OCI-LY7 (cell line): Measurements from ENCODE around the gene PGK1. TPM values are rescaled to one million over a fixed set of nuclear protein-coding genes. Genes with fewer than 3 reads are reported as not detected.
A peak's percentile ranks its signal among the peaks of the same experiment; 100 is the strongest.

Source experiments
- BruUV-seq: library from RNA; stranded (reverse); fragments of 400-500 nt; replicated peaks from 2 replicates; lab custom pipeline; 2021; lab: Mats Ljungman, UMichigan
- CTCF ChIA-PET: fragments of 300-600 bp; sonication (Branson Sonifier 250); formaldehyde crosslinking; loops from one replicate; lab custom pipeline; 2022; ENCODE audit warnings: antibody characterized with exemption; ENCODE audit not compliant: unreplicated experiment; lab: Charles Lee
- POLR2A ChIA-PET: fragments of 300-600 bp; sonication (Branson Sonifier 250); formaldehyde crosslinking; loops from one replicate; lab custom pipeline; 2022; ENCODE audit warnings: antibody characterized with exemption; lab: Charles Lee
- DNase-seq: peaks from one replicate; pipeline ENCODE4 v3.0.0-alpha.2; 2015; ENCODE audit warnings: low spot score
- H2AFZ ChIP-seq: fragments of 200-600 bp; sonication (generic), shearing (Covaris generic); 2 replicates; pipeline ENCODE4 v1.6.1; 2014; ENCODE audit warnings: mild to moderate bottlenecking, antibody characterized with exemption, low read length, moderate library complexity
- H3K27ac ChIP-seq: fragments of 200-600 bp; sonication (generic); 2 replicates; pipeline ENCODE4 v1.5.1; 2014; ENCODE audit warnings: mixed run types, low read depth, mild to moderate bottlenecking, moderate library complexity, low read length, inconsistent platforms; ENCODE audit not compliant: poor library complexity, severe bottlenecking
- H3K36me3 ChIP-seq: fragments of 200-600 bp; sonication (generic); 2 replicates; pipeline ENCODE4 v1.6.1; 2014; ENCODE audit warnings: mild to moderate bottlenecking, antibody characterized with exemption, low read length, moderate library complexity, mixed read lengths; ENCODE audit not compliant: insufficient read depth
- H3K4me1 ChIP-seq: fragments of 200-600 bp; sonication (generic); 2 replicates; pipeline ENCODE4 v1.5.1; 2014; ENCODE audit warnings: mild to moderate bottlenecking, low read length; ENCODE audit not compliant: insufficient read depth, poor library complexity, severe bottlenecking
- H3K4me2 ChIP-seq: fragments of 200-600 bp; sonication (generic); 2 replicates; pipeline ENCODE4 v1.6.1; 2014; ENCODE audit warnings: mild to moderate bottlenecking, low read length
- H3K4me3 ChIP-seq: fragments of 200-600 bp; sonication (generic); 2 replicates; pipeline ENCODE4 v1.5.1; 2014; ENCODE audit warnings: mild to moderate bottlenecking, low read depth, low read length; ENCODE audit not compliant: poor library complexity, severe bottlenecking
- H3K79me2 ChIP-seq: fragments of 200-600 bp; sonication (generic); 2 replicates; pipeline ENCODE4 v1.6.1; 2016; ENCODE audit warnings: low read depth, mild to moderate bottlenecking, low read length, moderate library complexity, mixed read lengths; ENCODE audit not compliant: insufficient read depth
- H3K9me2 ChIP-seq: fragments of 200-600 bp; sonication (generic); 2 replicates; pipeline ENCODE4 v1.6.1; 2016; ENCODE audit warnings: mild to moderate bottlenecking, low read length, mixed read lengths; ENCODE audit not compliant: insufficient read depth
- H3K9me3 ChIP-seq: fragments of 200-600 bp; sonication (generic); 2 replicates; pipeline ENCODE4 v1.6.1; 2014; ENCODE audit warnings: mild to moderate bottlenecking, mixed run types, low read length, mixed read lengths
- H4K20me1 ChIP-seq: fragments of 200-600 bp; sonication (generic); 2 replicates; pipeline ENCODE4 v1.6.1; 2014; ENCODE audit warnings: mild to moderate bottlenecking, antibody characterized with exemption, low read length, moderate library complexity, mixed read lengths; ENCODE audit not compliant: insufficient read depth
- CTCF ChIP-seq: fragments of 200-600 bp; sonication (generic); conservative IDR thresholded peaks from 2 replicates; pipeline ENCODE4 v1.5.1; 2014; ENCODE audit warnings: mild to moderate bottlenecking, antibody characterized with exemption, low read length, moderate library complexity, mixed read lengths
- EZH2phosphoT487 ChIP-seq: fragments of 200-600 bp; sonication (generic); IDR thresholded peaks from 2 replicates; pipeline ENCODE4 v1.6.1; 2018; ENCODE audit warnings: low read depth, borderline replicate concordance, mild to moderate bottlenecking, mixed run types, antibody characterized with exemption, low read length, moderate library complexity, mixed read lengths
- intact Hi-C: fragments of 100-400 bp; cut with micrococcal nuclease; formaldehyde crosslinking; loops from one replicate; pipeline ENCODE4 v1.10.0; 2022; ENCODE audit not compliant: unreplicated experiment
- total RNA-seq, 2 experiments: library from RNA; depleted of rRNA in 1 of 2; stranded (reverse); fragments of >200 nt in 1 of 2; shearing (Covaris generic) in 1 of 2; gene quantifications; 2 replicates each; pipeline ENCODE4 v1.2.3, GENCODE V29; 2014 to 2022

PGK1 gene
- total RNA-seq, 2 experiments from 2014 or later: 164 to 433 TPM

GRCh38 chrX:78130396-78130795, 26.3 kb downstream of the PGK1 start:
- H3K9me2 ChIP-seq: no peaks in the 10 kb centered on the region
- no peak overlapping the region for H3K4me2 ChIP-seq
- H3K4me1 ChIP-seq: no peaks in the 10 kb centered on the region
- TF ChIP-seq CTCF: no peak
- TF ChIP-seq EZH2phosphoT487: no peak
- BruUV-seq: TSS peak; percentile 1
- no peaks in the 10 kb centered on the region for H3K79me2 ChIP-seq
- H2AFZ ChIP-seq: no peak overlapping the region
- H4K20me1 ChIP-seq: no peaks in the 10 kb centered on the region; the same call in 1 of the 2 replicates
- ChIA-PET POLR2A (interaction anchor here (0.8 to 1.2 kb wide), 3 partner anchors 9 to 26 kb away, joined by 4 read pairs; partner anchors contain the start of genes PGK1 and TAF9B), CTCF (no interaction called here)
- no peak overlapping the region for H3K4me3 ChIP-seq
- H3K27ac ChIP-seq: no peak overlapping the region
- peaks cover 64% of the 10 kb centered on the region for H3K36me3 ChIP-seq
- DNase-seq: no peak
- intact Hi-C loops: no loop called here
- no peaks in the 10 kb centered on the region for H3K9me3 ChIP-seq

- Histone ChIP-seq H3K4me1 (no peaks in the 10 kb centered on the region), H3K27ac (no peak overlapping the region), H3K79me2 (no peaks in the 10 kb centered on the region), H3K4me2 (no peak overlapping the region), H3K9me2 (no peaks in the 10 kb centered on the region), H4K20me1 (no peaks in the 10 kb centered on the region; the same call in 1 of the 2 replicates), H3K36me3 (peaks cover 56% of the 10 kb centered on the region), H3K9me3 (no peaks in the 10 kb centered on the region), H2AFZ (no peak overlapping the region), H3K4me3 (no peak overlapping the region)
- DNase-seq: no peak
- TF ChIP-seq CTCF (no peak), EZH2phosphoT487 (no peak)
- POLR2A ChIA-PET: interaction anchor here (0.5 to 1.2 kb wide), 4 partner anchors 8 to 453 kb away, joined by 3 to 4 read pairs (median 4); partner anchors contain the start of genes PGK1 and TAF9B
- BruUV-seq: no TSS peak
- CTCF ChIA-PET: no interaction called here
- intact Hi-C loops: no loop called here
Measured at GRCh38 chrX:78131117-78131516, 27.1 kb downstream of the PGK1 start.

- TF ChIP-seq CTCF: no peak
- TF ChIP-seq EZH2phosphoT487: no peak
- Histone ChIP-seq H3K9me3 (no peaks in the 10 kb centered on the region), H3K4me3 (no peak overlapping the region), H3K79me2 (no peaks in the 10 kb centered on the region), H3K36me3 (peaks cover 34% of the 10 kb centered on the region), H3K4me2 (no peak overlapping the region), H2AFZ (no peak overlapping the region), H3K9me2 (no peaks in the 10 kb centered on the region), H3K27ac (no peak overlapping the region), H3K4me1 (no peaks in the 10 kb centered on the region), H4K20me1 (no peaks in the 10 kb centered on the region)
- POLR2A ChIA-PET: no interaction called here
- BruUV-seq: no TSS peak
- CTCF ChIA-PET: no interaction called here
- intact Hi-C loops: no loop called here
- no peak for DNase-seq
Measured at GRCh38 chrX:78133238-78133960, 29.4 kb downstream of the PGK1 start.
